NB4 (cell line): ENCODE measurements around the gene NUDT7.

Experiments
- DNase-seq: peaks from one replicate; pipeline ENCODE4 v3.0.0; 2010; ENCODE audit warnings: low read depth
- H3K4me3 ChIP-seq: one replicate; pipeline ENCODE4 v1.5.1; 2011; ENCODE audit warnings: mild to moderate bottlenecking, low read depth, low read length, moderate library complexity
- CTCF ChIP-seq: IDR thresholded peaks from one replicate; pipeline ENCODE4 v1.5.1; 2012; ENCODE audit warnings: low read depth, low read length
- MYC ChIP-seq: IDR thresholded peaks from 2 replicates; pipeline ENCODE4 v1.6.1; 2011; ENCODE audit warnings: low read depth, low read length
- POLR2A ChIP-seq: IDR thresholded peaks from 2 replicates; pipeline ENCODE4 v1.6.1; 2011; ENCODE audit warnings: mild to moderate bottlenecking; ENCODE audit not compliant: insufficient read length; ENCODE audit errors: extremely low read depth
- TF ChIP-seq, protein P1 (sequence below): IDR thresholded peaks from 2 replicates; pipeline ENCODE4 v1.6.1; 2011; ENCODE audit warnings: low read depth, low read length

NUDT7 gene

DNA sequence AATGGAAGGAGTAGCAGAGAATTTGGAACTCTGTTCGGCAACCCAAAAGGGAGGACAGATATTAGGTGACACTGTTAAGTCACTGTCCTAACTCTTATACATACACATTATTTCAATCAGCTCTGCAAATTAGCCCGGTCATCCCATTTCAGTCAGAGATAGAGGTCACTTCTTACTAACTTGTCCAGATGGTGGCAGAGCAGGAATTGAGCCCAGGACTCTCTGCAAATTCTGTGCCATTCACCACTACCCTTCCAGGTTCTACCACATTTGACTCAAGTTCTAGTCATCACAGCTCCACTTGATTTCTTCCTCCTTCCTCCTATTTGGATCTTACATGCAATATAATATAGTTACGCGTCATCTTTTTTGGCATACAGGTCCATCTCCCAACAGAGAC is 35.9 kb upstream of the NUDT7 start:
- DNase-seq = no peak
- H3K4me3 ChIP-seq = no peak overlapping the region
- TF ChIP-seq POLR2A (no peak), MYC (no peak), CTCF (no peak)
- TF ChIP-seq, protein P1, sequence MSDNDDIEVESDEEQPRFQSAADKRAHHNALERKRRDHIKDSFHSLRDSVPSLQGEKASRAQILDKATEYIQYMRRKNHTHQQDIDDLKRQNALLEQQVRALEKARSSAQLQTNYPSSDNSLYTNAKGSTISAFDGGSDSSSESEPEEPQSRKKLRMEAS = no peak

DNA sequence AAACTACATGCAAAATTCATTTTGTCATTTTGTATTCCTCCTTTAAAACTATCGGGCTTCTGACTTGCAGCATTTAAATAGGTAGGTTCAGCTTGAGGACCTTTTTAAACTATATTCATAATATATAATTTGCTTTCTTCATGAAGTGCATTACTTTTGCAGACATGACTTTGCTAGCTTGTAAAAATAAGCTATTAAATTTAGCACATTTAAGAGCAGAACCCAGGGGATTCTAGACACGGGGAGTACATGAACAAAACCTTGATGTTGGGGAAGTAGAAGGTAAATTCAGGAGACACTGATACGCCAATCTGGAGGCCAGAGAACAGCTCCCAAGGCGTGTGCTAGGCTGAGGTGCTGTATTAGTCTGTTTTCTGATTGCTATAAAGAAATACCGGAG is 32.3 kb upstream of the NUDT7 start:
- H3K4me3 ChIP-seq = no peak overlapping the region
- TF ChIP-seq POLR2A (no peak), MYC (no peak)
- DNase-seq = no peak

DNA sequence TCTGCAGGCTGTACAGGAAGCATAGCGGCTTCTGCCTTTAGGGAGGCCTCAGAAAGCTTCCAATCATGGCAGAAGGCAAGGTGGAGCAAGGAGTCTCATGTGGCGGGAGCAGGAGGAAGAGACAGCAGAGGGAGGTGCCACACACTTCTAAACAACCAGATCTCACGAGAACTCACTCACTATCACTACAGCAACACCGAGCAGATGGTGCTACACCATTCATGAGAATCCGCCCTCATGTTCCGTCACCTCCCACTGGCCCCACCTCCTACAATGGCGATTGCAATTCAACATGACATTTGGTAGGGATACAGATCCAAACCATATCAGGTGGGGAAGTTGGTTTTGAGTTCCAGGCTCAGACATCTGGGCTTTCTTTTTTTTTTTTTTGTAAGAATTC is 31.9 kb upstream of the NUDT7 start:
- H3K4me3 ChIP-seq = no peak overlapping the region
- TF ChIP-seq, protein P1 = no peak
- TF ChIP-seq POLR2A = no peak
- TF ChIP-seq CTCF = no peak
- TF ChIP-seq MYC = no peak
- no peak for DNase-seq

DNA sequence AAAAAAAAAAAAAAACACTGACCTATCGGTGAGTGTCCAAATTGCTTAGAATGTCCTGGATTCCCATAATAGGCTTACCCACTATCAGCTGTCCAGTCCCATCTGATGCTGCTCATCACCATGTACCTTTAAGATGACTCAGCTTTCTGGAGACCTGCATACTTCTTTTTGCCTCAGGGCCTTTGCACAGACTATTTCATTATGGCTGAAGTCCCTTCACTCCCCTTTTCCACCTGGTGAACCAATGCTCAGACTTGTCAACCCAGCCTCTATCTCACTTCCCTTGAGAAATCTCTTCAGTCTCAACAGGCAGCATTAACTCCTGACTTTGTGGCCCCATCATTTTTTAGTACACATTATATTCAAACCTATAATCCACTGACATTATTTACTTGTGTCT is 29.7 kb upstream of the NUDT7 start:
- H3K4me3 ChIP-seq = no peak overlapping the region
- no peak for TF ChIP-seq CTCF
- TF ChIP-seq, protein P1 = no peak
- no peak for DNase-seq

- H3K4me3 ChIP-seq = no peak overlapping the region
- peak; percentile 70 for DNase-seq
- no peak for TF ChIP-seq POLR2A
Observed at GRCh38 chr16:77696149-77696548, 26.2 kb upstream of the NUDT7 start.

DNA sequence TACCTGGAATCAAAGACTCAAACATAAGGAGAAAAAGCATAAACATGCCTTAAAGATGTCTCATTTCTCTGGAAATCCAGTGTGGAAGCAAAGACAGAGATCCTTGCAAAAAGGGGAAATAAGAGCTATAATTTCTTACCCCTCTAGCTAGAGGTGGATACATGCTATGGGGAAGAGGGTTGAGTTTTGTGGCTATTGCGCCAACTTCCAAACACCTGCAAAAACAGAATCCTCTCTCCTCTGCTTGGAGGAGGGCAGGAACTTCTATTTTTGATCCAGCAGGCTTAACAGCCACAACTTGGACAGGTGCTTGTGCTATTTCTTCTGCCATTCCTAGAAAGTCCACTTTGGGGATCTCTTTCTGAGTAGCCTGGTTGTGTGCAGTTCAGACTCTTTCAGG is 21.5 kb upstream of the NUDT7 start:
- DNase-seq = peak; percentile 77
- no peak overlapping the region for H3K4me3 ChIP-seq
- TF ChIP-seq, protein P1 = no peak
- TF ChIP-seq MYC (no peak), POLR2A (no peak)

- DNase-seq = no peak
- no peak overlapping the region for H3K4me3 ChIP-seq
- TF ChIP-seq POLR2A (no peak), MYC (no peak), CTCF (no peak)
- TF ChIP-seq, protein P1 = no peak
Observed at GRCh38 chr16:77705351-77705750, 17.0 kb upstream of the NUDT7 start.
